KMS-11 (cell line): Measurements from ENCODE around the gene KCNA3.

ENCODE experiments used
- H2AFZ ChIP-seq: fragments of 200-600 bp; sonication (generic); 2 replicates; pipeline ENCODE4 v1.6.1; 2016; ENCODE audit warnings: antibody characterized with exemption, mixed run types, low read depth
- H3K27ac ChIP-seq: fragments of 200-600 bp; sonication (generic); 2 replicates; pipeline ENCODE4 v1.6.1; 2016; ENCODE audit warnings: mild to moderate bottlenecking, mixed run types
- H3K27me3 ChIP-seq: fragments of 200-600 bp; sonication (generic); 2 replicates; pipeline ENCODE4 v1.6.1; 2017; ENCODE audit warnings: mild to moderate bottlenecking, low read depth, mixed run types, moderate library complexity; ENCODE audit not compliant: insufficient read depth
- H3K36me3 ChIP-seq: fragments of 200-600 bp; sonication (generic); 2 replicates; pipeline ENCODE4 v1.6.1; 2017; ENCODE audit warnings: mild to moderate bottlenecking, mixed run types; ENCODE audit not compliant: insufficient read depth
- H3K4me1 ChIP-seq: fragments of 200-600 bp; sonication (generic); 2 replicates; pipeline ENCODE4 v1.6.1; 2016; ENCODE audit warnings: mild to moderate bottlenecking, low read depth, mixed run types; ENCODE audit not compliant: poor library complexity, severe bottlenecking
- H3K4me2 ChIP-seq: fragments of 200-600 bp; sonication (generic); 2 replicates; pipeline ENCODE4 v1.7.0; 2016; ENCODE audit warnings: mild to moderate bottlenecking, mixed run types
- H3K4me3 ChIP-seq: fragments of 200-600 bp; sonication (generic); IDR thresholded peaks from 2 replicates; pipeline ENCODE4 v1.6.1; 2017; ENCODE audit warnings: low read depth, low read length, mixed read lengths; ENCODE audit not compliant: insufficient read depth
- H3K79me2 ChIP-seq: fragments of 200-600 bp; sonication (generic); 2 replicates; pipeline ENCODE4 v1.6.1; 2016; ENCODE audit warnings: low read depth, mixed run types; ENCODE audit not compliant: insufficient read depth
- H3K9ac ChIP-seq: fragments of 200-600 bp; sonication (generic); 2 replicates; pipeline ENCODE4 v1.6.1; 2016; ENCODE audit warnings: mild to moderate bottlenecking, mixed run types
- H4K20me1 ChIP-seq: fragments of 200-600 bp; sonication (generic); 2 replicates; pipeline ENCODE4 v1.6.1; 2016; ENCODE audit warnings: mild to moderate bottlenecking, mixed run types; ENCODE audit not compliant: insufficient read depth
- TF ChIP-seq, protein P1 (sequence below): fragments of 200-600 bp; sonication (generic); conservative IDR thresholded peaks from 2 replicates; pipeline ENCODE4 v1.6.1; 2017; ENCODE audit warnings: low read depth, mild to moderate bottlenecking, antibody characterized with exemption, low read length, moderate library complexity, mixed read lengths

The KCNA3 gene

DNA sequence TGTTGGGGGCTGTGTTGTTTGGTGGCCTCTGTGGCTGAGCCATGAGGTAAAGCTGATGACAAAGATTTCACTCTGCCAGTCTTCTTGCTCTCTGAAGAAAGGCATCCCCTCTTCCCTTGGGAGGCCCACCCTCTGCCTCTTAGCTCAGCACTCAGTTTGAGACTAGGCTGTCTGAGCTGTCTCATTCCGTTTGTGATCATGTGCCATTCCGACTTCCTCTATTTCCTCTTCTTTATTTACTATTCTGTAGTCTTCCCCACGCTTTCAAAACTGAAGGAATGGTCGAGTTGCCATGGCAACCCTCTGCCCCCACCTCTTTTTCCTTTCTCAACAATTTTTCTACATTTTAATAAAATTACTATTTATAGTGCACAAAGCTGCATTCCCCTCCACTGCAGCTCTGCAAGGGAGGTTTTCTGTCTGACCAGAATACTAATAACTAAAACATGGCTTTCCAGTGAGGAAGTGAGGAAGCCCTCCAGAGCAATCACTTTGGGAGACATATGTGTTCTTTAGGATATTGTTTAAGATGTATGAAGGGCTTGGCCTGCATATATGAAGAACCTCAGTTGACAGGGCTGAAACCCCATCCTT lies 30.8 kb downstream of the KCNA3 start:
- Histone ChIP-seq H3K4me3 (no peak overlapping the region), H3K79me2 (no peaks in the 10 kb centered on the region), H3K36me3 (no peaks in the 10 kb centered on the region), H2AFZ (no peak overlapping the region), H3K4me1 (peaks cover 95% of the 10 kb centered on the region), H4K20me1 (no peaks in the 10 kb centered on the region), H3K9ac (no peak overlapping the region), H3K4me2 (no peak overlapping the region), H3K27ac (no peak overlapping the region), H3K27me3 (no peaks in the 10 kb centered on the region)
- TF ChIP-seq, protein P1, sequence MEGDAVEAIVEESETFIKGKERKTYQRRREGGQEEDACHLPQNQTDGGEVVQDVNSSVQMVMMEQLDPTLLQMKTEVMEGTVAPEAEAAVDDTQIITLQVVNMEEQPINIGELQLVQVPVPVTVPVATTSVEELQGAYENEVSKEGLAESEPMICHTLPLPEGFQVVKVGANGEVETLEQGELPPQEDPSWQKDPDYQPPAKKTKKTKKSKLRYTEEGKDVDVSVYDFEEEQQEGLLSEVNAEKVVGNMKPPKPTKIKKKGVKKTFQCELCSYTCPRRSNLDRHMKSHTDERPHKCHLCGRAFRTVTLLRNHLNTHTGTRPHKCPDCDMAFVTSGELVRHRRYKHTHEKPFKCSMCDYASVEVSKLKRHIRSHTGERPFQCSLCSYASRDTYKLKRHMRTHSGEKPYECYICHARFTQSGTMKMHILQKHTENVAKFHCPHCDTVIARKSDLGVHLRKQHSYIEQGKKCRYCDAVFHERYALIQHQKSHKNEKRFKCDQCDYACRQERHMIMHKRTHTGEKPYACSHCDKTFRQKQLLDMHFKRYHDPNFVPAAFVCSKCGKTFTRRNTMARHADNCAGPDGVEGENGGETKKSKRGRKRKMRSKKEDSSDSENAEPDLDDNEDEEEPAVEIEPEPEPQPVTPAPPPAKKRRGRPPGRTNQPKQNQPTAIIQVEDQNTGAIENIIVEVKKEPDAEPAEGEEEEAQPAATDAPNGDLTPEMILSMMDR, result no peak

DNA sequence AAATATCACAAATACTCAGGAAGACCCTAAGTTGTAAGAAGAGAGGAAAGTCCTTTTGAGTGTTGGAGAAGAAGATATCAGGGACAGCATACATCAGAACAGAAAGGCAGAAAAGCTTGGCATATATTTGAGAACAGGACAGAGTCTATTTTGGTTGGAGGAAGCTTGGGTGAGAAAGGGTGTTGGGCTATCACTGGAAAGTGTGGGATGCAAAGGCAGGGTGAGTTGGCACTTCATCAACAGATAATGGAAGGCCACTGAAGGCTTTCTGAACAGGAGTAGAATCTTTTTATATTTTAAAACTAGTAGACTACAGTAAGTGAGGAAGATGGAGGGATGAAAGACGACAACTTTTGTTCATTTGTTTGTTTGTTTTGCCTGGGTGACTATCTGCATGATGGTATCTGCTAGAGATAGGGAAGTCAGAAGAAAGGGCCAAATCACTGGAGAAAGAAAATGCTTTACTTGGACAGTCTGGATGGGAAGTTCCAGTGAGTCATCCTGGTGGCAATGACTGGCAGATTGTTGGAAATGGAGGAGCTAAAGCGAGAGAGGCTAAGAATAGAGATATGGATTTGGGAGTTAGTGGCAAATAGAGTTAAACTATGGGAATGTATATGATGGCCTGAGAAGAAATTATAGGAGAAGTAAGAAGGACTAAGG lies 34.9 kb downstream of the KCNA3 start:
- H2AFZ ChIP-seq, result no peak overlapping the region
- H3K4me3 ChIP-seq, result no peak overlapping the region
- no peaks in the 10 kb centered on the region for H3K36me3 ChIP-seq
- no peak overlapping the region for H3K4me2 ChIP-seq
- no peak overlapping the region for H3K9ac ChIP-seq
- TF ChIP-seq, protein P1, result no peak
- no peaks in the 10 kb centered on the region for H4K20me1 ChIP-seq
- H3K27me3 ChIP-seq, result no peaks in the 10 kb centered on the region
- H3K79me2 ChIP-seq, result no peaks in the 10 kb centered on the region
- no peak overlapping the region for H3K27ac ChIP-seq
- H3K4me1 ChIP-seq, result peaks cover 95% of the 10 kb centered on the region

DNA sequence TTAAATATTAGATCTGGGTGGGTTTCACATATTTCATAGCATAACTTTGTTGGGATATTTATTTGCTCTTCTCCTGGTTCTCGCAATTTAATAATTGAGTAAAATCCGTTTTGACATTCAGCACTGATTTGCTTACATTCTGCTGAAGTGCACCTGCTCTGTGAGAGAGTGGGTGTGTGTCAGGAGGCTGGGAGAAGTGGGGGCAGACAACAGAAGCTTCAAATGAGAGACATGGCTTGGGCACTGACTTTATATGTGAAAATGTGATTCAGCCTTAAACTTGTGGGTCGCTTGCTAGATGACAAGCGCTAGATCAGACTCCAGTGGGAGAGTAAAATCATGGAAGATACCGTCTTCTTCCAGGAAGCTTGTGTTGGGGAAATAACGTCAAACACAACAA lies 36.2 kb downstream of the KCNA3 start:
- Histone ChIP-seq H3K79me2 (no peaks in the 10 kb centered on the region), H3K4me2 (no peak overlapping the region), H3K36me3 (no peaks in the 10 kb centered on the region), H3K27ac (no peak overlapping the region), H4K20me1 (no peaks in the 10 kb centered on the region), H2AFZ (no peak overlapping the region), H3K4me3 (no peak overlapping the region), H3K9ac (no peak overlapping the region), H3K4me1 (peaks cover 98% of the 10 kb centered on the region), H3K27me3 (no peaks in the 10 kb centered on the region)
- TF ChIP-seq, protein P1, result no peak

DNA sequence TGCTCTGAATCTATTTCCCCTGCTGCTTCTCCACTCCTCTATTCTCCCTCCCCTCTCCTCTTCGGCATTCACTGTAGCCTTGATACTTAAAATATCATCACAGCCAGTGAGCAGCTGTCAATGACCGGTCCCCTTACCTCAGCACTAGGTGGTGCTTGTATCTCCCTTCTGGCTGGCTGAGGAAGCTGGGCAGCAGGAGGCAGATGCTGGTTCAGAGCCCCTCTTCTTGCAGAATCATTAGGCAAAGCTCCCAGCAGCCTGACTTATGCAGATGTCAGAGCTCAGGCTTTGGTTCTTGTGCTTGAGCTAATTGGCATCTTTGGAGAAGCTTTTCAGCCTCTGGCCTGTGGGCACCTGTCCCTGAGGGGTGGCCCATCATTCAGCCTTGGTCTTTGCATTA lies 36.7 kb downstream of the KCNA3 start:
- TF ChIP-seq, protein P1, result no peak
- Histone ChIP-seq H3K27me3 (no peaks in the 10 kb centered on the region), H3K4me3 (no peak overlapping the region), H3K4me1 (peaks cover 98% of the 10 kb centered on the region), H3K27ac (no peak overlapping the region), H3K79me2 (no peaks in the 10 kb centered on the region), H3K36me3 (no peaks in the 10 kb centered on the region), H4K20me1 (no peaks in the 10 kb centered on the region), H3K4me2 (no peak overlapping the region), H3K9ac (no peak overlapping the region), H2AFZ (no peak overlapping the region)
